ENCODE measurements around the gene CD2.

DNA sequence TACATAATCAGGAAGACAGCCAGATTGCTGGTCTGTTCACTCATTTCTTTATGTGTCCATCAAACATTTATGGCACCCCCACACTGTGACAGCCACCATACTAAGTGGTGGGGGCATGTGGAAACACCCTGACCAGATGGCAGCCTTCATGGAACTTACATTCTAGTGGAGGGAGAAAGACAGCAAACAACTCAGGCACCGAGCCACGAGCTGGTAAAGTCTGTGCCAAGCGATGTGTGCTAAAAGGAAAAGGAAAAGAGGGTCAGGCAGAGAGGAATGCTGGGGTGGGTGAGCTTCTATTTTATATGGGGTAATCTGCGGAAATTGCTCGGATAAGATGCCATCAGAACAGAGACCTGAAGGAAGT is 33.2 kb upstream of the CD2 start:
- TF ChIP-seq, protein P1, sequence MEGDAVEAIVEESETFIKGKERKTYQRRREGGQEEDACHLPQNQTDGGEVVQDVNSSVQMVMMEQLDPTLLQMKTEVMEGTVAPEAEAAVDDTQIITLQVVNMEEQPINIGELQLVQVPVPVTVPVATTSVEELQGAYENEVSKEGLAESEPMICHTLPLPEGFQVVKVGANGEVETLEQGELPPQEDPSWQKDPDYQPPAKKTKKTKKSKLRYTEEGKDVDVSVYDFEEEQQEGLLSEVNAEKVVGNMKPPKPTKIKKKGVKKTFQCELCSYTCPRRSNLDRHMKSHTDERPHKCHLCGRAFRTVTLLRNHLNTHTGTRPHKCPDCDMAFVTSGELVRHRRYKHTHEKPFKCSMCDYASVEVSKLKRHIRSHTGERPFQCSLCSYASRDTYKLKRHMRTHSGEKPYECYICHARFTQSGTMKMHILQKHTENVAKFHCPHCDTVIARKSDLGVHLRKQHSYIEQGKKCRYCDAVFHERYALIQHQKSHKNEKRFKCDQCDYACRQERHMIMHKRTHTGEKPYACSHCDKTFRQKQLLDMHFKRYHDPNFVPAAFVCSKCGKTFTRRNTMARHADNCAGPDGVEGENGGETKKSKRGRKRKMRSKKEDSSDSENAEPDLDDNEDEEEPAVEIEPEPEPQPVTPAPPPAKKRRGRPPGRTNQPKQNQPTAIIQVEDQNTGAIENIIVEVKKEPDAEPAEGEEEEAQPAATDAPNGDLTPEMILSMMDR (conservative IDR thresholded peaks at IDR 0.05), result no peak
- no peak for TF ChIP-seq ZFX (IDR thresholded peaks at IDR 0.05)

Measured in C4-2B (cell line).